RWPE1 (cell line): Measurements from ENCODE around the gene IER5L.

Source experiments
- CTCF ChIA-PET: fragments of 350-600 bp; sonication (Branson Sonifier 250); formaldehyde crosslinking; extraction: SDS; loops from one replicate; lab custom pipeline; 2021; lab: Yijun Ruan, JAX
- POLR2A ChIA-PET: fragments of 400-600 bp; formaldehyde crosslinking; extraction: SDS; loops from one replicate; lab custom pipeline; 2020; ENCODE audit warnings: antibody characterized with exemption; ENCODE audit not compliant: low non-redundant PET; lab: Yijun Ruan, JAX
- DNase-seq: peaks from one replicate; pipeline ENCODE4 v3.0.0; 2012; ENCODE audit warnings: low spot score
- H3K27ac ChIP-seq: fragments of 450-650 bp; 2 replicates; pipeline ENCODE4 v1.5.1; 2017
- CTCF ChIP-seq: fragments of 450-650 bp; conservative IDR thresholded peaks from 2 replicates; pipeline ENCODE4 v1.5.1; 2017; ENCODE audit warnings: low read depth, mild to moderate bottlenecking

The IER5L gene

GRCh38 chr9:129141066-129142041 is 36.7 kb downstream of the IER5L start:
- DNase-seq = peak; percentile 34
- POLR2A ChIA-PET = interaction anchor here (1.3 to 2.7 kb wide), 3 partner anchors 25 to 193 kb away, joined by 7 to 16 read pairs (median 11); no protein-coding TSS in a partner anchor

GRCh38 chr9:129140397-129141065 is 37.5 kb downstream of the IER5L start:
- DNase-seq = peak; percentile 51
- TF ChIP-seq CTCF = no peak
- POLR2A ChIA-PET = interaction anchor here (0.6 to 2.7 kb wide), 6 partner anchors 26 to 468 kb away, joined by 3 to 16 read pairs (median 6); no protein-coding TSS in a partner anchor
- CTCF ChIA-PET = interaction anchor here (0.6 to 5.0 kb wide), 17 partner anchors 9 to 1752 kb away, joined by 3 to 50 read pairs (median 4); partner anchors contain the start of genes C9orf50 and NTMT1
- H3K27ac ChIP-seq = peak overlapping the region; percentile 100

More at GRCh38 chr9:129141066-129142041, 36.7 kb downstream of the IER5L start:
- CTCF ChIA-PET = interaction anchor here (1.0 to 5.4 kb wide), 9 partner anchors 10 to 483 kb away, joined by 3 to 63 read pairs (median 10); no protein-coding TSS in a partner anchor
- H3K27ac ChIP-seq = peak overlapping the region; percentile 100
- no peak for TF ChIP-seq CTCF

- POLR2A ChIA-PET = interaction anchor here (0.6 to 2.7 kb wide), 8 partner anchors 27 to 468 kb away, joined by 3 to 16 read pairs (median 6); partner anchors contain the start of gene IER5L
- DNase-seq = peak; percentile 99
- peak overlapping the region; percentile 100 for H3K27ac ChIP-seq
- TF ChIP-seq CTCF = no peak
- CTCF ChIA-PET = interaction anchor here (0.6 to 5.0 kb wide), 21 partner anchors 8 to 1752 kb away, joined by 3 to 50 read pairs (median 4); partner anchors contain the start of genes C9orf50 and NTMT1
These were observed 38.1 kb downstream of the IER5L start for GRCh38 chr9:129139993-129140396.

- DNase-seq = peak; percentile 88
- ChIA-PET CTCF (interaction anchor here (0.6 to 5.0 kb wide), 54 partner anchors 8 to 1751 kb away, joined by 3 to 50 read pairs (median 4); partner anchors contain the start of genes C9orf50 and NTMT1), POLR2A (interaction anchor here (0.6 to 2.7 kb wide), 8 partner anchors 27 to 344 kb away, joined by 3 to 16 read pairs (median 6); partner anchors contain the start of gene IER5L)
- TF ChIP-seq CTCF = peak; percentile 99
- peak overlapping the region; percentile 100 for H3K27ac ChIP-seq
These were observed 38.6 kb downstream of the IER5L start for GRCh38 chr9:129139233-129139992.

GRCh38 chr9:129138476-129139232 is 39.4 kb downstream of the IER5L start:
- POLR2A ChIA-PET = interaction anchor here (0.7 to 2.7 kb wide), 4 partner anchors 36 to 195 kb away, joined by 4 to 16 read pairs (median 6); partner anchors contain the start of gene IER5L

More at GRCh38 chr9:129138476-129139232, 39.4 kb downstream of the IER5L start:
- DNase-seq = no peak
- CTCF ChIA-PET = interaction anchor here (0.6 to 5.0 kb wide), 46 partner anchors 11 to 1061 kb away, joined by 3 to 50 read pairs (median 4); partner anchors contain the start of gene C9orf50
- peak overlapping the region; percentile 100 for H3K27ac ChIP-seq
- TF ChIP-seq CTCF = no peak
